ENCODE measurements around the gene HAT1.
"Not testable (repeated sequence)": the region's sequence is repeated elsewhere in the genome, so short reads cannot be mapped to it uniquely, and the experiment has no call there.

Gene HAT1

GRCh38 chr2:171985076-171985475 is 62.8 kb downstream of the HAT1 start:
- no peak for DNase-seq

- no peak for DNase-seq
Measured at GRCh38 chr2:171986778-171987177, 64.5 kb downstream of the HAT1 start.

GRCh38 chr2:171991027-171991426 is 68.8 kb downstream of the HAT1 start:
- DNase-seq = no peak

GRCh38 chr2:171995586-171995985 is 73.3 kb downstream of the HAT1 start:
- no peak for DNase-seq

GRCh38 chr2:171996021-171996420 is 73.8 kb downstream of the HAT1 start:
- DNase-seq = no peak

GRCh38 chr2:171997031-171997430 is 74.8 kb downstream of the HAT1 start:
- DNase-seq = not testable (repeated sequence)

- no peak for DNase-seq
Measured at GRCh38 chr2:171999161-171999560, 76.9 kb downstream of the HAT1 start.

GRCh38 chr2:171999604-172000469 is 77.6 kb downstream of the HAT1 start, which contains the start of gene METAP1D:
METAP1D (plus strand) TSS chr2:171999953; CDS start chr2:171999970, 17 bp downstream.
- peak; percentile 75 for DNase-seq

- DNase-seq = no peak
Measured at GRCh38 chr2:172000696-172001361, 78.6 kb downstream of the HAT1 start.

GRCh38 chr2:172007372-172007771 is 85.1 kb downstream of the HAT1 start:
- DNase-seq = no peak

GRCh38 chr2:172009823-172010222 is 87.6 kb downstream of the HAT1 start:
- no peak for DNase-seq

GRCh38 chr2:172011812-172012575 is 89.7 kb downstream of the HAT1 start:
- no peak for DNase-seq

- no peak for DNase-seq
Measured at GRCh38 chr2:172012677-172013391, 90.6 kb downstream of the HAT1 start.

- DNase-seq = no peak
Measured at GRCh38 chr2:172013396-172013795, 91.1 kb downstream of the HAT1 start.

- no peak for DNase-seq
Measured at GRCh38 chr2:172021074-172021931, 99.0 kb downstream of the HAT1 start.

GRCh38 chr2:172021955-172022354 is 99.7 kb downstream of the HAT1 start:
- no peak for DNase-seq

- DNase-seq = no peak
Measured at GRCh38 chr2:172031536-172031935, 109.3 kb downstream of the HAT1 start.
